GM12878 (cell line): ENCODE measurements around the gene SFXN1.

Experiments used
- EGR1 ChIP-seq, 2 experiments: IDR thresholded peaks; 1 replicate in 1 of 2; 2 replicates in 1 of 2; pipeline ENCODE4 v1.6.1; 2011 to 2012; ENCODE audit warnings: low read depth in 2 of 2, low read length in 2 of 2, borderline replicate concordance in 1 of 2, mild to moderate bottlenecking in 1 of 2, moderate library complexity in 1 of 2
- ESRRA ChIP-seq: IDR thresholded peaks from 2 replicates; pipeline ENCODE4 v1.6.1; 2012; ENCODE audit warnings: mild to moderate bottlenecking, low read length, improper control_type of control experiment
- MAX ChIP-seq: IDR thresholded peaks from 2 replicates; pipeline ENCODE4 v1.6.1; 2012; ENCODE audit warnings: low read depth, low read length, improper control_type of control experiment
- TF ChIP-seq, protein P1 (sequence below): IDR thresholded peaks from 2 replicates; pipeline ENCODE4 v1.6.1; 2011; ENCODE audit warnings: low read depth, low read length, improper control_type of control experiment, borderline replicate concordance

GRCh38 chr5:175550055-175550805, 71.9 kb downstream of the SFXN1 start:
- TF ChIP-seq, protein P1, sequence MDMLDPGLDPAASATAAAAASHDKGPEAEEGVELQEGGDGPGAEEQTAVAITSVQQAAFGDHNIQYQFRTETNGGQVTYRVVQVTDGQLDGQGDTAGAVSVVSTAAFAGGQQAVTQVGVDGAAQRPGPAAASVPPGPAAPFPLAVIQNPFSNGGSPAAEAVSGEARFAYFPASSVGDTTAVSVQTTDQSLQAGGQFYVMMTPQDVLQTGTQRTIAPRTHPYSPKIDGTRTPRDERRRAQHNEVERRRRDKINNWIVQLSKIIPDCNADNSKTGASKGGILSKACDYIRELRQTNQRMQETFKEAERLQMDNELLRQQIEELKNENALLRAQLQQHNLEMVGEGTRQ = no peak
- TF ChIP-seq EGR1 (IDR thresholded peaks at IDR 0.05; ENCODE audit: borderline replicate concordance in 1 of 2, low read depth in 2 of 2, low read length in 2 of 2) = no peak
- TF ChIP-seq ESRRA = no peak
- TF ChIP-seq MAX = no peak
